Transverse colon (tissue), 4 donors: Measurements from ENCODE around the gene DGKD. TPM values are rescaled to one million over a fixed set of nuclear protein-coding genes. Genes with fewer than 3 reads are reported as not detected.

ENCODE experiments used
- DNase-seq: peaks from one replicate; pipeline ENCODE4 v3.0.0-alpha.2; 2019
- H3K27ac ChIP-seq, 4 donors: fragments of 200-600 bp; sonication (generic); 2 replicates each; pipeline ENCODE4 v1.5.1; 2016 to 2018; ENCODE audit warnings: inconsistent platforms in 4 of 4
- H3K27me3 ChIP-seq: fragments of 200-600 bp; sonication (generic); 2 replicates; pipeline ENCODE4 v1.5.1; 2017; ENCODE audit warnings: inconsistent platforms
- H3K36me3 ChIP-seq, 4 donors: fragments of 200-600 bp; sonication (generic); 2 replicates each; pipeline ENCODE4 v1.5.1; 2017 to 2019; ENCODE audit warnings: inconsistent platforms in 4 of 4
- H3K4me1 ChIP-seq, 4 donors: fragments of 200-600 bp; sonication (generic); 2 replicates each; pipeline ENCODE4 v1.5.1; 2017 to 2020; ENCODE audit warnings: inconsistent platforms in 4 of 4
- H3K4me3 ChIP-seq, 4 donors: fragments of 200-600 bp; sonication (generic); 1 replicate in 1 of 4; 2 replicates in 3 of 4; pipeline versions ENCODE4 v1.5.1 to v1.6.1; 2017 to 2019; ENCODE audit warnings: inconsistent platforms in 4 of 4
- H3K9me3 ChIP-seq, 2 donors: fragments of 200-600 bp; sonication (generic); 2 replicates each; pipeline ENCODE4 v1.5.1; 2017 to 2019; ENCODE audit warnings: inconsistent platforms in 2 of 2
- EP300 ChIP-seq: sonication (generic); formaldehyde crosslinking; IDR thresholded peaks from one replicate; pipeline ENCODE4 v1.6.1; 2017; ENCODE audit warnings: antibody characterized with exemption, low read depth
- POLR2A ChIP-seq: fragments of 450-650 bp; IDR thresholded peaks from one replicate; pipeline ENCODE4 v1.6.1; 2016; ENCODE audit warnings: antibody characterized with exemption, mild to moderate bottlenecking, moderate library complexity
- POLR2AphosphoS5 ChIP-seq, 3 donors: sonication (generic); formaldehyde crosslinking; IDR thresholded peaks; one replicate each; pipeline ENCODE4 v1.6.1; 2016; ENCODE audit warnings: antibody characterized with exemption in 3 of 3
- WGBS, 2 donors: methylation state at CpG; one replicate each; pipeline ENCODE4 v1.1.5; 2018; ENCODE audit warnings: low coverage in 1 of 2; 5-methylcytosine and 5-hydroxymethylcytosine counted together
- in situ Hi-C, 4 donors: fragments of 200-750 bp; cut with MboI; loops; one replicate each; pipeline versions ENCODE4 v1.15.0 to v1.15.1; 2017; ENCODE audit warnings: low sequenced_read_pairs in 3 of 4, low pct_ligation_motif_present in 1 of 4, low pct_unique_long_range_greater_than_20kb in 1 of 4
- intact Hi-C: fragments of 100-400 bp; cut with DNase I; formaldehyde crosslinking; loops from one replicate; pipeline ENCODE4 v1.15.1; 2023; ENCODE audit warnings: low total_unique reads
- total RNA-seq, 4 donors: library from RNA; depleted of rRNA; stranded (reverse); fragments of >200 nt; gene quantifications; one replicate each; pipeline ENCODE4 v1.1.0, GENCODE V29; 2016
- TF ChIP-seq, protein P1 (sequence below), 5 experiments: fragments of 200-600 bp in 3 of 5; fragments of 450-650 bp in 2 of 5; sonication (generic) in 3 of 5; IDR thresholded peaks; 1 replicate in 2 of 5; 2 replicates in 3 of 5; pipeline ENCODE4 v1.5.1; 2016 to 2017; ENCODE audit warnings: antibody characterized with exemption in 5 of 5, inconsistent platforms in 3 of 5, mild to moderate bottlenecking in 2 of 5, moderate library complexity in 1 of 5

DGKD gene
- total RNA-seq, 4 donors from 2014 or later = 55.7 to 166 (median 91.5) TPM

DNA sequence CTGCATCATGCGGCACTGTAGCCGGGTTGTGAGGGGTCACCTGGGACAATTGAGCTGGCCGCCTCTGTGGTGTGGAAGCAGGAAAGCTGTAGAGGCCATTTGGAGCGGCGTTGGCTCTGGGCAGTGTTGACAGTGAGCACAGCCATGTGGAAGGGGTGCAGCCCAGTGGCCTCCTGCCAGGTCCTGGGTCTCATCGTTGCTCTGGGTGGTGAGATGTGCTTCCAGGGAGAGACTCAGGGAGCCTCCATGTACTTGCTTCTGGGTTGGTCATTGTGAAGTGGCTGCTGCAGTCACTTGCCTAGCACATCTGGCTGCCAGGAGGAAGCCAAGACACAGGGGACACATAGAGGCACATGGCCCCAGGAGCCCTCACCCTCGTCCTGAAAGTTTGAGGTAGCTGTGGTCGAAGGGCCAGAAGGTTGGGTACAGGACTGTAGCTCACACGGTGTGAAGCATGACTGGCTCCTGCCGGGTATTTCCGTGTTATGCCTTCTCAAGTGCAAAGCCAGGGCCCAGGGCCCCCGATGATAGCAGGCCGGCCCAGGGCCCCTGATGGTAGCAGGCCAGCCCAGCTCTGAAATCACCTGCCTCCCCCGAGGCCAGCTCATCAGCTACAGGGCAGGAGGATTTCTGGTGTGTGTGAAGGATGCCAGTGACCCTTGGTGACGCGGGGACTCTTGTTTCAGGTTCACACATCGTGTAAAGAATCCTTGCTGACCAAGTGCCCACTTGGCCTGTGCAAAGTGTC, 82.6 kb downstream of the DGKD start:
- peak; percentile 4 for DNase-seq
- H3K27ac ChIP-seq = no peak overlapping the region
- 82 to 86% methylated on average over 2 to 17 of the region's 17 CpGs for WGBS, 2 donors

GRCh38 chr2:233437439-233437955, 83.2 kb downstream of the DGKD start:
- DNase-seq = no peak
- TF ChIP-seq, protein P1, sequence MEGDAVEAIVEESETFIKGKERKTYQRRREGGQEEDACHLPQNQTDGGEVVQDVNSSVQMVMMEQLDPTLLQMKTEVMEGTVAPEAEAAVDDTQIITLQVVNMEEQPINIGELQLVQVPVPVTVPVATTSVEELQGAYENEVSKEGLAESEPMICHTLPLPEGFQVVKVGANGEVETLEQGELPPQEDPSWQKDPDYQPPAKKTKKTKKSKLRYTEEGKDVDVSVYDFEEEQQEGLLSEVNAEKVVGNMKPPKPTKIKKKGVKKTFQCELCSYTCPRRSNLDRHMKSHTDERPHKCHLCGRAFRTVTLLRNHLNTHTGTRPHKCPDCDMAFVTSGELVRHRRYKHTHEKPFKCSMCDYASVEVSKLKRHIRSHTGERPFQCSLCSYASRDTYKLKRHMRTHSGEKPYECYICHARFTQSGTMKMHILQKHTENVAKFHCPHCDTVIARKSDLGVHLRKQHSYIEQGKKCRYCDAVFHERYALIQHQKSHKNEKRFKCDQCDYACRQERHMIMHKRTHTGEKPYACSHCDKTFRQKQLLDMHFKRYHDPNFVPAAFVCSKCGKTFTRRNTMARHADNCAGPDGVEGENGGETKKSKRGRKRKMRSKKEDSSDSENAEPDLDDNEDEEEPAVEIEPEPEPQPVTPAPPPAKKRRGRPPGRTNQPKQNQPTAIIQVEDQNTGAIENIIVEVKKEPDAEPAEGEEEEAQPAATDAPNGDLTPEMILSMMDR (IDR thresholded peaks at IDR 0.05) = no peak
- TF ChIP-seq POLR2A = no peak
- TF ChIP-seq EP300 = no peak
- no peak for TF ChIP-seq POLR2AphosphoS5 (IDR thresholded peaks at IDR 0.05)

More for the DNA sequence above, 82.6 kb downstream of the DGKD start:
- in situ Hi-C loops (loop anchor here in 1 of 4 donors (25.0 kb wide), 1 partner anchor 150 kb away; no protein-coding TSS in a partner anchor), intact Hi-C loops (no loop called here)
- H3K4me3 ChIP-seq = no peak overlapping the region
- TF ChIP-seq, protein P1 (IDR thresholded peaks at IDR 0.05) = no peak
- TF ChIP-seq POLR2AphosphoS5 (IDR thresholded peaks at IDR 0.05) = no peak
- no peak for TF ChIP-seq POLR2A
- no peak for TF ChIP-seq EP300
- peaks cover 0 to 3% (median under 1%) of the 10 kb centered on the region in 4 donors for H3K4me1 ChIP-seq
- peaks cover 0 to 13% (median 7%) of the 10 kb centered on the region in 4 donors for H3K36me3 ChIP-seq
- no peaks in the 10 kb centered on the region for H3K9me3 ChIP-seq
- H3K27me3 ChIP-seq = no peaks in the 10 kb centered on the region

GRCh38 chr2:233438573-233439147, 84.4 kb downstream of the DGKD start:
- no peak for DNase-seq
- no peaks in the 10 kb centered on the region for H3K27me3 ChIP-seq
- no peaks in the 10 kb centered on the region for H3K9me3 ChIP-seq
- no peak overlapping the region for H3K4me3 ChIP-seq
- no peak overlapping the region for H3K27ac ChIP-seq
- H3K36me3 ChIP-seq = peaks cover 0 to 13% (median 7%) of the 10 kb centered on the region in 4 donors
- in situ Hi-C loops (loop anchor here in 1 of 4 donors (25.0 kb wide), 1 partner anchor 151 kb away; no protein-coding TSS in a partner anchor), intact Hi-C loops (no loop called here)
- TF ChIP-seq POLR2AphosphoS5 (IDR thresholded peaks at IDR 0.05) = no peak
- no peak for TF ChIP-seq EP300
- TF ChIP-seq POLR2A = no peak
- peaks cover 0 to 7% (median 3%) of the 10 kb centered on the region in 4 donors for H3K4me1 ChIP-seq
- 92 to 93% methylated on average over 11 to 15 of the region's 15 CpGs for WGBS, 2 donors

More at GRCh38 chr2:233437439-233437955, 83.2 kb downstream of the DGKD start:
- in situ Hi-C loops (loop anchor here in 1 of 4 donors (25.0 kb wide), 1 partner anchor 150 kb away; no protein-coding TSS in a partner anchor), intact Hi-C loops (no loop called here)
- Histone ChIP-seq H3K4me3 (no peak overlapping the region), H3K27ac (no peak overlapping the region), H3K4me1 (peaks cover 0 to 3% (median 0%) of the 10 kb centered on the region in 4 donors), H3K36me3 (peaks cover 0 to 13% (median 7%) of the 10 kb centered on the region in 4 donors), H3K27me3 (no peaks in the 10 kb centered on the region), H3K9me3 (no peaks in the 10 kb centered on the region)
- WGBS, 2 donors = 98% methylated on average over 14 of the region's 14 CpGs; no CpG with 5 or more reads in 1 of the 2 donors

DNA sequence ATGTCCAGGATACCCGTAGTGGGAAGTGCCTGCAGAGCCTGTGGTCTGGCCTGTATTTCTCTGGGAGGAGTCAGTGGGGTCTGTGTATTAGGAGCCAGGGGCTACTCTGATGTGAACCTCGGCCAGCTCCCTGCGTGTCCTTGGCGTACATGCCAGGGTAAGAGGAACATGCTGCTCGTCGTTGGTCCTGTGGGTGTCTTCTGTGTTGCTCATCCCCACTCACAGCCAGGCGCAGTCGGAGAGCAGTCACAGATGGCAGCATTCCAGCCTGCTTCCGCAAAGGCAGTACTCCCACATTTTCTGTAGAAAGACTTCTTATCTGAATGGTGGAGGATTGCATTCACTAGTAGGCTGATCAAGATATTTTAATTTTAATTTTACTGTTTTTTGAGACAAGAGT, 84.9 kb downstream of the DGKD start:
- intact Hi-C loops (no loop called here), in situ Hi-C loops (loop anchor here in 1 of 4 donors (25.0 kb wide), 1 partner anchor 152 kb away; no protein-coding TSS in a partner anchor)
- TF ChIP-seq POLR2AphosphoS5 (IDR thresholded peaks at IDR 0.05) = no peak
- TF ChIP-seq, protein P1 (IDR thresholded peaks at IDR 0.05) = no peak
- no peak for TF ChIP-seq EP300
- TF ChIP-seq POLR2A = no peak
- WGBS, 2 donors = 78 to 84% methylated on average over 3 to 9 of the region's 9 CpGs
- DNase-seq = no peak
- no peak overlapping the region for H3K27ac ChIP-seq
- H3K36me3 ChIP-seq = peaks cover 0 to 13% (median 7%) of the 10 kb centered on the region in 4 donors
- H3K4me3 ChIP-seq = no peak overlapping the region
- H3K9me3 ChIP-seq = no peaks in the 10 kb centered on the region
- peaks cover 0 to 7% (median 2%) of the 10 kb centered on the region in 4 donors for H3K4me1 ChIP-seq
- no peaks in the 10 kb centered on the region for H3K27me3 ChIP-seq
